A549 (cell line): ENCODE results near the gene UTP25. TPM values are rescaled to one million over a fixed set of nuclear protein-coding genes. Genes with fewer than 3 reads are reported as not detected.

ENCODE experiments used
- ATAC-seq, 2 experiments: fragments of 200-7000 bp in 1 of 2; fragments of >200 bp in 1 of 2; cut with Nextera tagmentation in 1 of 2; cut with Tn5 transposase in 1 of 2; 3 replicates each; pipeline versions ENCODE4 v1.8.0 to v1.9.1; 2018 to 2020; ENCODE audit warnings: mild to moderate bottlenecking in 1 of 2, moderate library complexity in 1 of 2
- CTCF ChIA-PET: fragments of 300-600 bp; sonication (Branson Sonifier 250); formaldehyde crosslinking; extraction: SDS; loops from one replicate; lab custom pipeline; 2021; ENCODE audit warnings: antibody characterized with exemption, inconsistent platforms; lab: Yijun Ruan, JAX
- POLR2A ChIA-PET: fragments of 350-600 bp; formaldehyde crosslinking; extraction: SDS; loops from one replicate; lab custom pipeline; 2021; ENCODE audit warnings: antibody characterized with exemption, inconsistent platforms; lab: Yijun Ruan, JAX
- DNase-seq, 2 experiments: peaks; one replicate each; pipeline versions ENCODE4 v3.0.0 to v3.0.0-alpha.2; 2011 to 2016; ENCODE audit warnings: low read depth in 1 of 2, low spot score in 1 of 2
- FAIRE-seq: peaks from 2 replicates; lab custom pipeline; 2011; peaks lifted over from hg19 to GRCh38; lab: Jason Lieb, UNC
- H3K27ac ChIP-seq, 2 experiments: fragments of >200 bp; sonication (Bioruptor Twin); formaldehyde crosslinking; 3 replicates each; pipeline ENCODE4 v1.5.1; 2016 to 2017
- H3K4me1 ChIP-seq: fragments of >200 bp; sonication (Bioruptor Twin); formaldehyde crosslinking; 3 replicates; pipeline ENCODE4 v1.6.1; 2016
- H3K4me2 ChIP-seq: fragments of >200 bp; sonication (Bioruptor Twin); formaldehyde crosslinking; 3 replicates; pipeline ENCODE4 v1.6.1; 2016
- H3K4me3 ChIP-seq: fragments of >200 bp; sonication (Bioruptor Twin); formaldehyde crosslinking; 3 replicates; pipeline ENCODE4 v1.5.1; 2016
- H3K9me3 ChIP-seq: fragments of >200 bp; sonication (Bioruptor Twin); formaldehyde crosslinking; 3 replicates; pipeline ENCODE4 v1.6.1; 2016
- BHLHE40 ChIP-seq: IDR thresholded peaks from 2 replicates; pipeline ENCODE4 v1.6.1; 2012; ENCODE audit warnings: low read depth, low read length, inconsistent platforms
- CHD2 ChIP-seq: fragments of 150-350 bp; IDR thresholded peaks from 2 replicates; pipeline ENCODE4 v1.6.1; 2014; ENCODE audit warnings: low read length; ENCODE audit not compliant: partially characterized antibody
- ELK1 ChIP-seq: fragments of 150-350 bp; IDR thresholded peaks from 2 replicates; pipeline ENCODE4 v1.6.1; 2014; ENCODE audit warnings: low read depth, mild to moderate bottlenecking, low read length
- EP300 ChIP-seq, 2 experiments: fragments of >200 bp; sonication (Bioruptor Twin); formaldehyde crosslinking; IDR thresholded peaks; 2 replicates in 1 of 2; 3 replicates in 1 of 2; pipeline ENCODE4 v1.6.1; 2016 to 2017
- FOSB ChIP-seq: fragments of 250-450 bp; sonication (Bioruptor Pico); IDR thresholded peaks from 2 replicates; pipeline ENCODE4 v1.5.0; 2020; ENCODE audit warnings: mild to moderate bottlenecking, moderate library complexity
- GATA3 ChIP-seq: IDR thresholded peaks from 2 replicates; pipeline ENCODE4 v1.6.1; 2012; ENCODE audit warnings: borderline replicate concordance
- HDAC2 ChIP-seq: fragments of 200-600 bp; sonication (generic); IDR thresholded peaks from 2 replicates; pipeline ENCODE4 v1.6.1; 2016
- HES2 ChIP-seq: fragments of >200 bp; sonication (Bioruptor Twin); formaldehyde crosslinking; IDR thresholded peaks from 2 replicates; pipeline ENCODE4 v1.6.1; 2016
- HOXB5 ChIP-seq: fragments of 250-450 bp; sonication (Bioruptor Pico); IDR thresholded peaks from 2 replicates; pipeline ENCODE4 v1.5.0; 2020; ENCODE audit warnings: mild to moderate bottlenecking, moderate library complexity
- JUN ChIP-seq, 2 experiments: fragments of >200 bp; sonication (Bioruptor Twin); formaldehyde crosslinking; IDR thresholded peaks; 2 replicates in 1 of 2; 3 replicates in 1 of 2; pipeline ENCODE4 v1.6.1; 2016 to 2017
- KDM5A ChIP-seq: fragments of 200-600 bp; sonication (generic); IDR thresholded peaks from 2 replicates; pipeline ENCODE4 v1.6.1; 2016; ENCODE audit warnings: antibody characterized with exemption, mild to moderate bottlenecking
- MAFK ChIP-seq: fragments of 450-650 bp; IDR thresholded peaks from 2 replicates; pipeline ENCODE4 v1.6.1; 2014; ENCODE audit not compliant: partially characterized antibody
- NFE2L2 ChIP-seq: fragments of 150-350 bp; conservative IDR thresholded peaks from 2 replicates; pipeline ENCODE4 v1.6.1; 2014; ENCODE audit warnings: low read length
- NPAS2 ChIP-seq: fragments of 250-450 bp; sonication (Bioruptor Pico); IDR thresholded peaks from 2 replicates; pipeline ENCODE4 v1.8.0; 2022; ENCODE audit warnings: mild to moderate bottlenecking, moderate library complexity, borderline replicate concordance
- NR3C1 ChIP-seq: fragments of >200 bp; sonication (Bioruptor Twin); formaldehyde crosslinking; IDR thresholded peaks from 3 replicates; pipeline ENCODE4 v1.6.1; 2017
- PHF8 ChIP-seq: fragments of 200-600 bp; sonication (generic); IDR thresholded peaks from 2 replicates; pipeline ENCODE4 v1.6.1; 2016; ENCODE audit warnings: low read depth, mild to moderate bottlenecking, antibody characterized with exemption, moderate library complexity, borderline replicate concordance
- POLR2A ChIP-seq: IDR thresholded peaks from 2 replicates; pipeline ENCODE4 v1.6.1; 2012; ENCODE audit warnings: mild to moderate bottlenecking, low read length
- RCOR1 ChIP-seq: fragments of 150-350 bp; IDR thresholded peaks from 2 replicates; pipeline ENCODE4 v1.6.1; 2014; ENCODE audit warnings: antibody characterized with exemption, low read length, low read depth
- ZC3H11A ChIP-seq: fragments of 450-650 bp; IDR thresholded peaks from 2 replicates; pipeline ENCODE4 v1.6.1; 2014; ENCODE audit warnings: antibody characterized with exemption, mild to moderate bottlenecking
- ZSCAN20 ChIP-seq: fragments of 250-450 bp; sonication (Bioruptor Pico); IDR thresholded peaks from 2 replicates; pipeline ENCODE4 v1.8.0; 2022; ENCODE audit warnings: mild to moderate bottlenecking, moderate library complexity
- WGBS: methylation state at CpG from one replicate; pipeline ENCODE4 v1.1.6; 2017; ENCODE audit errors: missing lambda C conversion rate; 5-methylcytosine and 5-hydroxymethylcytosine counted together
- polyA plus RNA-seq, 4 experiments: library from polyadenylated mRNA; depleted of rRNA in 3 of 4; stranded (reverse); fragments of >200 nt; fragmentation: RNase III in 1 of 4; extraction: RNeasy Plus Mini Kit Qiagen cat#74134 plus additional on column Dnase treatment in 1 of 4; gene quantifications; 2 replicates in 3 of 4; 3 replicates in 1 of 4; pipeline ENCODE4 v1.2.3, GENCODE V29; 2011 to 2017
- TF ChIP-seq, protein P1 (sequence below): fragments of 250-450 bp; sonication (Bioruptor Pico); IDR thresholded peaks from 2 replicates; pipeline ENCODE4 v1.5.0; 2021; ENCODE audit warnings: mild to moderate bottlenecking, moderate library complexity, borderline replicate concordance
- TF ChIP-seq, protein P2 (sequence below): fragments of >200 bp; sonication (Bioruptor Twin); formaldehyde crosslinking; IDR thresholded peaks from 3 replicates; pipeline ENCODE4 v1.5.1; 2016

Gene UTP25
- polyA plus RNA-seq, 2 of the 4 experiments (the other 2 are of a cell fraction) = 8.4 to 16.5 TPM

GRCh38 chr1:209871006-209871405 lies 43.2 kb downstream of the UTP25 start:
- WGBS = 5% methylated on average over 1 of the region's 1 CpG
- Histone ChIP-seq H3K4me1 (no peaks in the 10 kb centered on the region), H3K4me2 (no peak overlapping the region), H3K9me3 (no peaks in the 10 kb centered on the region), H3K4me3 (no peak overlapping the region), H3K27ac (no peak overlapping the region)
- FAIRE-seq (no peak), DNase-seq (no peak), ATAC-seq (no peak)
- ChIA-PET CTCF (interaction anchor here (1.3 to 2.2 kb wide), 2 partner anchors 9 to 10 kb away, joined by 3 to 13 read pairs; no protein-coding TSS in a partner anchor), POLR2A (no interaction called here)
- TF ChIP-seq FOSB (CRISPR knock-in tag) (no peak), HDAC2 (no peak), EP300 (IDR thresholded peaks at IDR 0.05) (no peak), RCOR1 (no peak), ELK1 (no peak)
- TF ChIP-seq, protein P1, sequence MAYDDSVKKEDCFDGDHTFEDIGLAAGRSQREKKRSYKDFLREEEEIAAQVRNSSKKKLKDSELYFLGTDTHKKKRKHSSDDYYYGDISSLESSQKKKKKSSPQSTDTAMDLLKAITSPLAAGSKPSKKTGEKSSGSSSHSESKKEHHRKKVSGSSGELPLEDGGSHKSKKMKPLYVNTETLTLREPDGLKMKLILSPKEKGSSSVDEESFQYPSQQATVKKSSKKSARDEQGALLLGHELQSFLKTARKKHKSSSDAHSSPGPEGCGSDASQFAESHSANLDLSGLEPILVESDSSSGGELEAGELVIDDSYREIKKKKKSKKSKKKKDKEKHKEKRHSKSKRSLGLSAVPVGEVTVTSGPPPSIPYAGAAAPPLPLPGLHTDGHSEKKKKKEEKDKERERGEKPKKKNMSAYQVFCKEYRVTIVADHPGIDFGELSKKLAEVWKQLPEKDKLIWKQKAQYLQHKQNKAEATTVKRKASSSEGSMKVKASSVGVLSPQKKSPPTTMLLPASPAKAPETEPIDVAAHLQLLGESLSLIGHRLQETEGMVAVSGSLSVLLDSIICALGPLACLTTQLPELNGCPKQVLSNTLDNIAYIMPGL (CRISPR knock-in tag) = no peak

- ChIA-PET CTCF (interaction anchor here (1.3 to 2.2 kb wide), 2 partner anchors 9 to 11 kb away, joined by 3 to 13 read pairs; no protein-coding TSS in a partner anchor), POLR2A (no interaction called here)
- Histone ChIP-seq H3K27ac (no peak overlapping the region), H3K4me1 (no peaks in the 10 kb centered on the region), H3K4me2 (no peak overlapping the region), H3K9me3 (no peaks in the 10 kb centered on the region), H3K4me3 (no peak overlapping the region)
- 24% methylated on average over 2 of the region's 2 CpGs for WGBS
- FAIRE-seq (no peak), ATAC-seq (no peak), DNase-seq (no peak)
- TF ChIP-seq ELK1 (no peak), MAFK (no peak), EP300 (IDR thresholded peaks at IDR 0.05) (no peak), NPAS2 (CRISPR knock-in tag) (no peak), POLR2A (no peak), GATA3 (no peak), NFE2L2 (no peak), ZSCAN20 (CRISPR knock-in tag) (no peak), JUN (IDR thresholded peaks at IDR 0.05) (no peak), HOXB5 (CRISPR knock-in tag) (no peak), NR3C1 (no peak), HES2 (no peak), CHD2 (no peak), PHF8 (no peak), ZC3H11A (no peak)
- TF ChIP-seq, all 56 proteins: peak for 0
Observed at GRCh38 chr1:209871430-209871829, 43.7 kb downstream of the UTP25 start.

DNA sequence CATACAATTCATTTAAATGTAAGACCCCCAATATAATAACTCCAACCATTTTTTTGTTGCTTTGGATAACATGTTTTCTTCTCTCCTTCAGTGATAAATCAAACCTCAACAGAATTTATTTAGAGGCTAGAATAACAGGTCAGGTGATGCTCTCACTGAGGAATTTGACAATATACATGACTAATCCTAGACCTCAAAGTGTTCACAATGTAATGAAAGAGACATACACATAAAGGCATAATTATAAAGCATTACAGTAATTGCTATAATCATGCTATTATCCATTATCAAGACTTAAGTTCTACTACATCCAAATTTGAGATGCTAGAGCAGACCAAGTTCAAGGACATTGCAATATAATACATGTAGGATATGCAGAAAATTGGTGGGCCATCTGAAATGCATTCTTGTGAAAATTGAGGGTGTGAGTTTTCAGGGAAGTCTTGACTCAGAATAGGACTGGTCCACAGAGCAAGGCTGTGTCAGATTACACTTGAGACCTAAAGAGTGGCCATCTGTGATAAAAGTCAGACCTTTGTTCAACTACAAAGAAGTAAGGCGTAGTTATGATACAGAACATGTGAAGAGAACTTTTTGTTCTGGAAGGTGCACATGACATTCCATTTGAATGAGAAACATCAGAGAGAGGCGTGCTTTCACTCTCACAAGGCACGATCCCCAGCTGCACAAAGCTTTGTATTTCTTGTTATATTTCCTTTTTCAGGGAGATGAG lies 45.5 kb downstream of the UTP25 start:
- no peak for FAIRE-seq
- H3K4me2 ChIP-seq = no peak overlapping the region
- no peak for ATAC-seq
- ChIA-PET POLR2A (no interaction called here), CTCF (interaction anchor here (1.2 to 4.1 kb wide), 4 partner anchors 10 to 120 kb away, joined by 3 to 42 read pairs (median 6); no protein-coding TSS in a partner anchor)
- no peaks in the 10 kb centered on the region for H3K4me1 ChIP-seq
- DNase-seq = no peak
- TF ChIP-seq KDM5A (no peak), BHLHE40 (no peak), HES2 (no peak), FOSB (CRISPR knock-in tag) (no peak), POLR2A (no peak)
- TF ChIP-seq, protein P2, sequence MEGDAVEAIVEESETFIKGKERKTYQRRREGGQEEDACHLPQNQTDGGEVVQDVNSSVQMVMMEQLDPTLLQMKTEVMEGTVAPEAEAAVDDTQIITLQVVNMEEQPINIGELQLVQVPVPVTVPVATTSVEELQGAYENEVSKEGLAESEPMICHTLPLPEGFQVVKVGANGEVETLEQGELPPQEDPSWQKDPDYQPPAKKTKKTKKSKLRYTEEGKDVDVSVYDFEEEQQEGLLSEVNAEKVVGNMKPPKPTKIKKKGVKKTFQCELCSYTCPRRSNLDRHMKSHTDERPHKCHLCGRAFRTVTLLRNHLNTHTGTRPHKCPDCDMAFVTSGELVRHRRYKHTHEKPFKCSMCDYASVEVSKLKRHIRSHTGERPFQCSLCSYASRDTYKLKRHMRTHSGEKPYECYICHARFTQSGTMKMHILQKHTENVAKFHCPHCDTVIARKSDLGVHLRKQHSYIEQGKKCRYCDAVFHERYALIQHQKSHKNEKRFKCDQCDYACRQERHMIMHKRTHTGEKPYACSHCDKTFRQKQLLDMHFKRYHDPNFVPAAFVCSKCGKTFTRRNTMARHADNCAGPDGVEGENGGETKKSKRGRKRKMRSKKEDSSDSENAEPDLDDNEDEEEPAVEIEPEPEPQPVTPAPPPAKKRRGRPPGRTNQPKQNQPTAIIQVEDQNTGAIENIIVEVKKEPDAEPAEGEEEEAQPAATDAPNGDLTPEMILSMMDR = no peak
- 20% methylated on average over 3 of the region's 3 CpGs for WGBS
- no peak overlapping the region; a peak in 1 of 6 replicates for H3K27ac ChIP-seq
- H3K9me3 ChIP-seq = no peaks in the 10 kb centered on the region
- no peak overlapping the region for H3K4me3 ChIP-seq
